ENCODE data around the gene EZH1. TPM values are rescaled to one million over a fixed set of nuclear protein-coding genes. Genes with fewer than 3 reads are reported as not detected.

Gene EZH1
- 100 to 1,000 TPM in 2 of 4 donors, 10 to 100 TPM in 2; 73.8 to 128 (median 109) TPM for total RNA-seq

GRCh38 chr17:42744806-42745617, at the start of gene EZH1:
EZH1 (minus strand) TSS chr17:42745040; CDS start chr17:42728941, 16,099 bp downstream.
- TF ChIP-seq POLR2A (IDR thresholded peaks at IDR 0.05) (peak; percentile 61 to 93), CTCF (IDR thresholded peaks at IDR 0.05) (peak in 2 of 5 experiments; percentile 63 to 72), EP300 (IDR thresholded peaks at IDR 0.05) (peak; percentile 35 to 97)
- Histone ChIP-seq H3K27me3 (no peaks in the 10 kb centered on the region), H3K4me1 (peaks cover 0 to 77% (median 31%) of the 10 kb centered on the region in 4 donors), H3K4me3 (peak within 1 kb of the TSS; percentile 65 to 96 (median 78)), H3K27ac (peak within 1 kb of the TSS; percentile 95 to 100 (median 98)), H3K36me3 (no peaks in the 10 kb centered on the region), H3K9me3 (no peaks in the 10 kb centered on the region)
- 6 to 8% methylated on average over 46 to 50 of the region's 50 CpGs for WGBS, 2 donors
- peak; percentile 78 to 80 for DNase-seq (ENCODE audit: low spot score in 2 of 2)

DNA sequence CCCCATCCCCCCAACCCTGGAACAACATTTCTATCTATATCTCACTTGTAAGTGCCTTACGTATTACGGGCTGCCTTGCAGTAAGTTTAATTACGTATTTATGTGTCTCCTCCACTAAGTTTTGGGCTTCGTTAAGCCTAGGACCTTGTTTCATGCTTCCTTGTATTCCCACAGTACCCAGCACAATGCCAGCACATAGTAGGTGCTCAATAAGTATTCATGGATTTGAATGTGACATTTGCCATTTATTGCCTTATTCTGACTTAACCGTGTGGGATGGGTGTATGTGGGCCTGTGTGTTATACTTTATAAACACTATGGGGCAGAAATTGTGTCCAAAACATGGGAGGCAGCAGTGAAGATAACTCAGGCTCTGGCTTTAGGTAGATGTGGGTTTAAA, 47.7 kb upstream of the EZH1 start:
- peaks cover 0 to 17% (median 4%) of the 10 kb centered on the region in 4 donors for H3K4me1 ChIP-seq
- peaks cover 0 to 27% (median 0%) of the 10 kb centered on the region in 3 donors for H3K36me3 ChIP-seq
- TF ChIP-seq CTCF (IDR thresholded peaks at IDR 0.05) (no peak), EP300 (IDR thresholded peaks at IDR 0.05) (no peak), POLR2A (IDR thresholded peaks at IDR 0.05) (no peak)
- WGBS, 2 donors = 62% methylated on average over 5 of the region's 5 CpGs
- H3K9me3 ChIP-seq = no peaks in the 10 kb centered on the region
- no peak for DNase-seq (ENCODE audit: low spot score in 2 of 2)
- no peak overlapping the region for H3K27ac ChIP-seq
- peaks cover 0 to 9% of the 10 kb centered on the region in 2 donors for H3K27me3 ChIP-seq
- H3K4me3 ChIP-seq = no peak overlapping the region

DNA sequence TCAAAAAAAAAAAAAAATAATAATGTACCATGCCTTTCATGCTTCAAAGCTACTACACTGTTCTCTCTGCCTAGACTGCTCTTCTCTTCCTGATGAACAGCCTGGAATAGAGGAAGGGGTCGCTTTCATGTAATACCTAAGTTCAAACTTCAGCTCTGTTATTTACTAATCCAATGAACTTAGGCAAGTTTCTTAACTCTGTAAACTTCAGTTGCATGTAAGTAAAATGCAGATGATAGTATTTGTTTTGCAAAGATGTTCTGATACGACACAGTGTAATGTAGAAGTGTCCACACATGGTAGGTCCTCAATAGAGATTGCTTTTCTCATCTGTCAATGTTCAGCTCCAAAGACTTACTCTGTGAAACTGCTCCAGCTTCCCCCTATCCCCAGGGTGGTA, 47.1 kb upstream of the EZH1 start:
- Histone ChIP-seq H3K9me3 (no peaks in the 10 kb centered on the region), H3K36me3 (peaks cover 0 to 27% (median 0%) of the 10 kb centered on the region in 3 donors), H3K4me3 (no peak overlapping the region), H3K27me3 (peaks cover 0 to 15% of the 10 kb centered on the region in 2 donors), H3K4me1 (peaks cover 0 to 11% (median 0%) of the 10 kb centered on the region in 4 donors), H3K27ac (no peak overlapping the region)
- DNase-seq (ENCODE audit: low spot score in 2 of 2) = no peak
- TF ChIP-seq EP300 (IDR thresholded peaks at IDR 0.05) = no peak
- no peak for TF ChIP-seq POLR2A (IDR thresholded peaks at IDR 0.05)
- TF ChIP-seq CTCF (IDR thresholded peaks at IDR 0.05) = no peak
- WGBS, 2 donors = 68 to 74% methylated on average over 2 of the region's 2 CpGs

GRCh38 chr17:42787266-42787665, 42.4 kb upstream of the EZH1 start:
- no peaks in the 10 kb centered on the region for H3K36me3 ChIP-seq
- DNase-seq (ENCODE audit: low spot score in 2 of 2) = no peak
- WGBS, 2 donors = 79 to 88% methylated on average over 11 of the region's 11 CpGs
- H3K4me1 ChIP-seq = peaks cover 0 to 30% (median 14%) of the 10 kb centered on the region in 4 donors
- no peak overlapping the region for H3K27ac ChIP-seq
- H3K4me3 ChIP-seq = no peak overlapping the region
- peaks cover 0 to 62% of the 10 kb centered on the region in 2 donors for H3K27me3 ChIP-seq
- TF ChIP-seq EP300 (IDR thresholded peaks at IDR 0.05) (no peak), POLR2A (IDR thresholded peaks at IDR 0.05) (no peak), CTCF (IDR thresholded peaks at IDR 0.05) (no peak)
- H3K9me3 ChIP-seq = no peaks in the 10 kb centered on the region
